SK-N-MC (cell line): Measurements from ENCODE around the gene CFAP74.

ENCODE experiments used
- EZH2 ChIP-seq: fragments of 200-600 bp; sonication (generic); IDR thresholded peaks from one replicate; pipeline ENCODE4 v1.6.1; 2017; ENCODE audit warnings: antibody characterized with exemption
- FOXP2 ChIP-seq: optimal IDR thresholded peaks from 2 replicates; pipeline ENCODE3; 2011; ENCODE audit warnings: mild to moderate bottlenecking, moderate library complexity; ENCODE audit not compliant: insufficient read depth; ENCODE audit errors: extremely low read length, control extremely low read depth
- POLR2AphosphoS5 ChIP-seq: IDR thresholded peaks from 2 replicates; pipeline ENCODE4 v1.6.1; 2012; ENCODE audit warnings: mild to moderate bottlenecking, low read depth, low read length, borderline replicate concordance

GRCh38 chr1:1962752-1963151 lies 40.8 kb downstream of the CFAP74 start:
- TF ChIP-seq POLR2AphosphoS5 = no peak
- no peak for TF ChIP-seq EZH2
- TF ChIP-seq FOXP2 = no peak
